ENCODE results near the gene D2HGDH.

Gene D2HGDH

GRCh38 chr2:241746084-241746483, 11.7 kb downstream of the D2HGDH start:
- Histone ChIP-seq H3K27me3 (ENCODE audit: control insufficient read depth in 1 of 2, insufficient read depth in 1 of 2, low read length in 2 of 2) (no peaks in the 10 kb centered on the region), H3K27ac (ENCODE audit: low read length, poor library complexity, severe bottlenecking) (no peak overlapping the region), H3K79me1 (replicated peaks; ENCODE audit: low read length, poor library complexity, severe bottlenecking) (peaks cover 28% of the 10 kb centered on the region), H2AFZ (ENCODE audit: low read depth, low read length) (no peak overlapping the region), H2BK12ac (ENCODE audit: low read length in 2 of 2) (no peak overlapping the region), H3K4ac (ENCODE audit: low read depth in 1 of 2, low read length in 2 of 2) (no peak overlapping the region), H3K18ac (ENCODE audit: low read depth in 1 of 2, low read length in 2 of 2) (no peak overlapping the region), H3K4me1 (ENCODE audit: control insufficient read depth, insufficient read depth, low read depth, low read length) (peaks cover 4% of the 10 kb centered on the region), H3K4me2 (ENCODE audit: low read length, poor library complexity, severe bottlenecking) (no peak overlapping the region), H2AK5ac (ENCODE audit: low read length, severe bottlenecking) (no peak overlapping the region), H4K8ac (ENCODE audit: low read length) (no peak overlapping the region), H2BK15ac (ENCODE audit: low read depth, poor library complexity, severe bottlenecking) (no peak overlapping the region), H3K36me3 (ENCODE audit: control insufficient read depth in 1 of 2, insufficient read depth in 2 of 2, low read depth in 1 of 2, low read length in 2 of 2) (peaks cover 59 to 62% of the 10 kb centered on the region in 2 experiments), H3K23ac (ENCODE audit: low read length in 2 of 2) (no peak overlapping the region), H4K91ac (ENCODE audit: low read length) (no peak overlapping the region), H2BK120ac (ENCODE audit: low read depth, low read length) (no peak overlapping the region), H3K9me3 (ENCODE audit: control insufficient read depth, low read length) (no peaks in the 10 kb centered on the region), H3K4me3 (ENCODE audit: insufficient read depth in 1 of 2, low read depth in 1 of 2, low read length in 2 of 2) (no peak overlapping the region), H3K14ac (ENCODE audit: low read length in 2 of 2) (no peak overlapping the region), H3K9ac (ENCODE audit: low read length) (no peak overlapping the region), H2BK5ac (ENCODE audit: low read depth, low read length, poor library complexity, severe bottlenecking) (no peak overlapping the region)
- DNase-seq: no peak
- WGBS: 100% methylated on average over 3 of the region's 4 CpGs

GRCh38 chr2:241748468-241749256, 14.2 kb downstream of the D2HGDH start:
- Histone ChIP-seq H2BK120ac (ENCODE audit: low read depth, low read length) (no peak overlapping the region), H4K91ac (ENCODE audit: low read length) (no peak overlapping the region), H3K4me2 (ENCODE audit: low read length, poor library complexity, severe bottlenecking) (no peak overlapping the region), H3K4me1 (ENCODE audit: control insufficient read depth, insufficient read depth, low read depth, low read length) (peaks cover 22% of the 10 kb centered on the region), H3K36me3 (ENCODE audit: control insufficient read depth in 1 of 2, insufficient read depth in 2 of 2, low read depth in 1 of 2, low read length in 2 of 2) (peaks cover 71 to 75% of the 10 kb centered on the region in 2 experiments), H2BK5ac (ENCODE audit: low read depth, low read length, poor library complexity, severe bottlenecking) (no peak overlapping the region), H3K9me3 (ENCODE audit: control insufficient read depth, low read length) (no peaks in the 10 kb centered on the region), H2BK12ac (ENCODE audit: low read length in 2 of 2) (no peak overlapping the region), H3K27me3 (ENCODE audit: control insufficient read depth in 1 of 2, insufficient read depth in 1 of 2, low read length in 2 of 2) (no peaks in the 10 kb centered on the region), H3K9ac (ENCODE audit: low read length) (no peak overlapping the region), H3K4ac (ENCODE audit: low read depth in 1 of 2, low read length in 2 of 2) (no peak overlapping the region), H3K79me1 (replicated peaks; ENCODE audit: low read length, poor library complexity, severe bottlenecking) (peaks cover 24% of the 10 kb centered on the region), H3K27ac (ENCODE audit: low read length, poor library complexity, severe bottlenecking) (no peak overlapping the region), H3K23ac (ENCODE audit: low read length in 2 of 2) (no peak overlapping the region), H2AK5ac (ENCODE audit: low read length, severe bottlenecking) (no peak overlapping the region), H3K4me3 (ENCODE audit: insufficient read depth in 1 of 2, low read depth in 1 of 2, low read length in 2 of 2) (no peak overlapping the region), H4K8ac (ENCODE audit: low read length) (no peak overlapping the region), H3K14ac (ENCODE audit: low read length in 2 of 2) (no peak overlapping the region), H2BK15ac (ENCODE audit: low read depth, poor library complexity, severe bottlenecking) (no peak overlapping the region), H3K18ac (ENCODE audit: low read depth in 1 of 2, low read length in 2 of 2) (no peak overlapping the region), H2AFZ (ENCODE audit: low read depth, low read length) (no peak overlapping the region)
- DNase-seq: no peak
- 90% methylated on average over 32 of the region's 32 CpGs for WGBS

- WGBS: 87% methylated on average over 21 of the region's 22 CpGs
- Histone ChIP-seq H2BK120ac (ENCODE audit: low read depth, low read length) (no peak overlapping the region), H2AK5ac (ENCODE audit: low read length, severe bottlenecking) (no peak overlapping the region), H3K9ac (ENCODE audit: low read length) (no peak overlapping the region), H4K91ac (ENCODE audit: low read length) (no peak overlapping the region), H3K4me1 (ENCODE audit: control insufficient read depth, insufficient read depth, low read depth, low read length) (peaks cover 24% of the 10 kb centered on the region), H2BK5ac (ENCODE audit: low read depth, low read length, poor library complexity, severe bottlenecking) (no peak overlapping the region), H3K23ac (ENCODE audit: low read length in 2 of 2) (no peak overlapping the region), H3K27me3 (ENCODE audit: control insufficient read depth in 1 of 2, insufficient read depth in 1 of 2, low read length in 2 of 2) (no peaks in the 10 kb centered on the region), H3K4me2 (ENCODE audit: low read length, poor library complexity, severe bottlenecking) (no peak overlapping the region), H3K9me3 (ENCODE audit: control insufficient read depth, low read length) (no peaks in the 10 kb centered on the region), H2BK12ac (ENCODE audit: low read length in 2 of 2) (no peak overlapping the region), H3K18ac (ENCODE audit: low read depth in 1 of 2, low read length in 2 of 2) (no peak overlapping the region), H2AFZ (ENCODE audit: low read depth, low read length) (no peak overlapping the region), H3K4ac (ENCODE audit: low read depth in 1 of 2, low read length in 2 of 2) (no peak overlapping the region), H3K4me3 (ENCODE audit: insufficient read depth in 1 of 2, low read depth in 1 of 2, low read length in 2 of 2) (no peak overlapping the region), H2BK15ac (ENCODE audit: low read depth, poor library complexity, severe bottlenecking) (no peak overlapping the region), H3K14ac (ENCODE audit: low read length in 2 of 2) (no peak overlapping the region), H4K8ac (ENCODE audit: low read length) (no peak overlapping the region), H3K36me3 (ENCODE audit: control insufficient read depth in 1 of 2, insufficient read depth in 2 of 2, low read depth in 1 of 2, low read length in 2 of 2) (peaks cover 63 to 70% of the 10 kb centered on the region in 2 experiments), H3K79me1 (replicated peaks; ENCODE audit: low read length, poor library complexity, severe bottlenecking) (peaks cover 25% of the 10 kb centered on the region), H3K27ac (ENCODE audit: low read length, poor library complexity, severe bottlenecking) (no peak overlapping the region)
- no peak for DNase-seq
Observed at GRCh38 chr2:241750076-241750840, 15.8 kb downstream of the D2HGDH start.

- H3K23ac ChIP-seq (ENCODE audit: low read length in 2 of 2): no peak overlapping the region
- H2BK120ac ChIP-seq (ENCODE audit: low read depth, low read length): no peak overlapping the region
- no peak overlapping the region for H3K4me2 ChIP-seq (ENCODE audit: low read length, poor library complexity, severe bottlenecking)
- WGBS: 91% methylated on average over 14 of the region's 15 CpGs
- peaks cover 24% of the 10 kb centered on the region for H3K4me1 ChIP-seq (ENCODE audit: control insufficient read depth, insufficient read depth, low read depth, low read length)
- no peak overlapping the region for H3K18ac ChIP-seq (ENCODE audit: low read depth in 1 of 2, low read length in 2 of 2)
- no peak overlapping the region for H4K8ac ChIP-seq (ENCODE audit: low read length)
- no peaks in the 10 kb centered on the region for H3K9me3 ChIP-seq (ENCODE audit: control insufficient read depth, low read length)
- H3K27me3 ChIP-seq (ENCODE audit: control insufficient read depth in 1 of 2, insufficient read depth in 1 of 2, low read length in 2 of 2): no peaks in the 10 kb centered on the region
- H2AFZ ChIP-seq (ENCODE audit: low read depth, low read length): no peak overlapping the region
- no peak overlapping the region for H3K9ac ChIP-seq (ENCODE audit: low read length)
- peaks cover 25% of the 10 kb centered on the region for H3K79me1 ChIP-seq (replicated peaks; ENCODE audit: low read length, poor library complexity, severe bottlenecking)
- no peak overlapping the region for H2BK15ac ChIP-seq (ENCODE audit: low read depth, poor library complexity, severe bottlenecking)
- no peak overlapping the region for H2AK5ac ChIP-seq (ENCODE audit: low read length, severe bottlenecking)
- H3K14ac ChIP-seq (ENCODE audit: low read length in 2 of 2): no peak overlapping the region
- no peak overlapping the region for H2BK5ac ChIP-seq (ENCODE audit: low read depth, low read length, poor library complexity, severe bottlenecking)
- H2BK12ac ChIP-seq (ENCODE audit: low read length in 2 of 2): no peak overlapping the region
- peaks cover 63 to 73% of the 10 kb centered on the region in 2 experiments for H3K36me3 ChIP-seq (ENCODE audit: control insufficient read depth in 1 of 2, insufficient read depth in 2 of 2, low read depth in 1 of 2, low read length in 2 of 2)
- H4K91ac ChIP-seq (ENCODE audit: low read length): no peak overlapping the region
- DNase-seq: no peak
- H3K4ac ChIP-seq (ENCODE audit: low read depth in 1 of 2, low read length in 2 of 2): no peak overlapping the region
- H3K4me3 ChIP-seq (ENCODE audit: insufficient read depth in 1 of 2, low read depth in 1 of 2, low read length in 2 of 2): no peak overlapping the region
- H3K27ac ChIP-seq (ENCODE audit: low read length, poor library complexity, severe bottlenecking): no peak overlapping the region
Observed at GRCh38 chr2:241751152-241751551, 16.7 kb downstream of the D2HGDH start.
